Brain microvascular endothelial cell (primary cell): ENCODE data around the gene SORCS1.

Experiments used
- DNase-seq: peaks from one replicate; pipeline ENCODE4 v3.0.0-alpha.2; 2020
- H3K27ac ChIP-seq: fragments of 250-450 bp; sonication (Bioruptor Pico); 2 replicates; pipeline ENCODE4 v1.5.1; 2020; ENCODE audit warnings: mild to moderate bottlenecking, moderate library complexity
- H3K27me3 ChIP-seq: fragments of 250-450 bp; sonication (Bioruptor Pico); replicated peaks from 2 replicates; pipeline ENCODE4 v1.5.1; 2020; ENCODE audit warnings: mild to moderate bottlenecking
- H3K36me3 ChIP-seq: fragments of 250-450 bp; sonication (Bioruptor Pico); replicated peaks from 2 replicates; pipeline ENCODE4 v1.5.1; 2020; ENCODE audit warnings: mild to moderate bottlenecking
- H3K4me3 ChIP-seq: 2 replicates; pipeline ENCODE4 v1.5.1; 2011; ENCODE audit warnings: low read depth, mild to moderate bottlenecking, control low read depth, low read length, moderate library complexity
- CTCF ChIP-seq: IDR thresholded peaks from 2 replicates; pipeline ENCODE4 v1.5.1; 2011; ENCODE audit warnings: low read depth, mild to moderate bottlenecking, moderate library complexity, low read length, control low read depth, inconsistent platforms; ENCODE audit errors: missing control alignments
- in situ Hi-C: cut with HindIII; loops from 2 replicates; pipeline ENCODE4 v1.10.0; 2017; ENCODE audit warnings: low sequenced_read_pairs, low pct_ligation_motif_present

Gene SORCS1

GRCh38 chr10:107157071-107157470 is 7.4 kb downstream of the SORCS1 start:
- in situ Hi-C loops: no loop called here
- TF ChIP-seq CTCF: no peak
- no peak for DNase-seq
- Histone ChIP-seq H3K4me3 (no peak overlapping the region), H3K27me3 (no peaks in the 10 kb centered on the region), H3K27ac (no peak overlapping the region), H3K36me3 (no peaks in the 10 kb centered on the region)

- in situ Hi-C loops: no loop called here
- no peaks in the 10 kb centered on the region for H3K36me3 ChIP-seq
- H3K27me3 ChIP-seq: no peaks in the 10 kb centered on the region
- H3K4me3 ChIP-seq: no peak overlapping the region
- no peak for DNase-seq
- H3K27ac ChIP-seq: no peak overlapping the region
- no peak for TF ChIP-seq CTCF
Measured at GRCh38 chr10:107152087-107152486, 12.4 kb downstream of the SORCS1 start.

GRCh38 chr10:107148906-107149305 is 15.6 kb downstream of the SORCS1 start:
- H3K4me3 ChIP-seq: no peak overlapping the region
- no peak overlapping the region for H3K27ac ChIP-seq
- no peaks in the 10 kb centered on the region for H3K27me3 ChIP-seq
- in situ Hi-C loops: no loop called here
- TF ChIP-seq CTCF: no peak
- H3K36me3 ChIP-seq: no peaks in the 10 kb centered on the region
- DNase-seq: no peak

- H3K4me3 ChIP-seq: no peak overlapping the region
- in situ Hi-C loops: no loop called here
Measured at GRCh38 chr10:107144490-107144889, 20.0 kb downstream of the SORCS1 start.

GRCh38 chr10:107141524-107142061 is 22.9 kb downstream of the SORCS1 start:
- no peak for DNase-seq
- Histone ChIP-seq H3K27ac (no peak overlapping the region), H3K27me3 (no peaks in the 10 kb centered on the region), H3K4me3 (no peak overlapping the region), H3K36me3 (no peaks in the 10 kb centered on the region)
- in situ Hi-C loops: no loop called here
- no peak for TF ChIP-seq CTCF

More at GRCh38 chr10:107144490-107144889, 20.0 kb downstream of the SORCS1 start:
- no peak for TF ChIP-seq CTCF
- Histone ChIP-seq H3K27me3 (no peaks in the 10 kb centered on the region), H3K36me3 (no peaks in the 10 kb centered on the region), H3K27ac (no peak overlapping the region)
- no peak for DNase-seq

- in situ Hi-C loops: no loop called here
- Histone ChIP-seq H3K27ac (no peak overlapping the region), H3K4me3 (no peak overlapping the region), H3K36me3 (no peaks in the 10 kb centered on the region), H3K27me3 (no peaks in the 10 kb centered on the region)
- TF ChIP-seq CTCF: no peak
- DNase-seq: no peak
Measured at GRCh38 chr10:107139237-107139636, 25.3 kb downstream of the SORCS1 start.
